ENCODE data around the gene TMEM115. TPM values are rescaled to one million over a fixed set of nuclear protein-coding genes. Genes with fewer than 3 reads are reported as not detected.

The TMEM115 gene
- total and polyA plus RNA-seq, 10 of the 15 experiments (the other 5 are each of a cell fraction or from before 2014, with no cell fraction given) = 1.9 to 18.7 (median 13.2) TPM

DNA sequence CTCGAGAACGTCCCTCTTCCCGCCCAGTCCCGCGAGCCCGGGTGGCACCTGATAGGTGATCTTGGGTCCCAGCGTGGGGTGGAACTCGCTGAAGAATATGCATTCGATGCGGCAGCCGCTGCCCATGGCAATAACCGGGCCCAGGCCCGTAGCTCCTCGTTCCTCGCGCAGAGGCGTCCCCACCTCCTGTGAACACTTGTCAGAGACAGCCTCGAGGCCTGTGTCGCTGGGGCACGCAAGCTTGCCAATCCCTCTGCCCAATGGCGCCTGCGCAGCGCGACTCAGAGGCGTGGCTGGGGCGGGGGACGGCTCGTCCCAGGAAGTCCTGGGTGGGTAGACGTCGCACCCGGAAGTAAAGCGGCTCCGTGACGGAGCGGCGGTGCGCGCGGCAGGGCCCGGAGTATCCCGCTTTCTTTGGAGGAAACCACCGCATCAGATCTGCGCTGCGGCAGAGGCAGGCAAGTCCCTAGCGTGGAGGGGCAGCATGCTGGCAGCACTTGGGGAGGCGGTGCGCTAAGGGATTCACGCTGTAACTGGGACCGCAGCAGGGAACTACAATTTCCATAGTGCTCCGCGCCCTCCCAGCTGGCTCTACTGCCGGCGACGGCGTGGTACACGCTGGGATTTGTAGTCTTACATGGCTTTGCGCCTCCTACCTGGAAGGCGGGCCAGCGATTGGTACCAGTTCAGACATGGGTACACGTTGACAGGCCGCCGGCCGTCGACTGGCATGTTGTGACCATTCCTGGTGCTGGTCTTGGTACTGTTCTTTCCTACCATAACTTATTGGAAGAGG, 8.6 kb downstream of the TMEM115 start, which contains the start of the genes CYB561D2 and NPRL2 (continued):
- TF ChIP-seq YBX1 (IDR thresholded peaks at IDR 0.05) = no peak
- peak; percentile 99 for TF ChIP-seq SIX5 (IDR thresholded peaks at IDR 0.05; ENCODE audit: low read depth, low read length, severe bottlenecking)
- no peak for TF ChIP-seq CEBPZ (IDR thresholded peaks at IDR 0.05; ENCODE audit: low read depth, low read length)
- peak; percentile 96 for TF ChIP-seq POLR2A (IDR thresholded peaks at IDR 0.05; ENCODE audit: low read depth, low read length)
- no peak for TF ChIP-seq FOS (IDR thresholded peaks at IDR 0.05; ENCODE audit: borderline replicate concordance, extremely low read depth, insufficient read length)

DNA sequence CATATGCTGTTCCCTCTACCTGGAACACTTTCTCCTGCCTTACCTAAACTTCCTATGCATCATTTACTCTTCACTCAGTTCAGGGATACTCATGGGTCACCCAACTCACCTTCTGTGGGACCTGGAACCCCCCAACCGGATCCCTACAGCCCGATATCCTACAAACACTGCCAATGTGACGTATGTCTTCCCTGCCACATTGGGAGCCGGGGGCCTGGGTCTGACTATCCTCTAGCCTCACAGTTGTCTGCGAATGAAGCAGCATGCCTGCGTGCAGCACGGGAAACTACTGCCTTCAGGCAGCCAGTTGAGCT, 9.2 kb downstream of the TMEM115 start:
- H3K4me3 ChIP-seq = peak overlapping the region; percentile 83
- ChIA-PET SMC1A (ENCODE audit: uncharacterized antibody, unreplicated experiment) (interaction anchor here (0.8 to 1.8 kb wide), 3 partner anchors 9 to 52 kb away, joined by 3 to 8 read pairs (median 4); partner anchors contain the start of gene TMEM115), CTCF (interaction anchor here (0.8 to 5.4 kb wide), 9 partner anchors 12 to 1039 kb away, joined by 3 to 65 read pairs (median 3); partner anchors contain the start of genes CISH and RASSF1), POLR2A (interaction anchor here (0.7 to 4.3 kb wide), 11 partner anchors 10 to 219 kb away, joined by 3 to 84 read pairs (median 5); partner anchors contain the start of genes C3orf18, HEMK1, HYAL3 and IFRD2), RAD21 (ENCODE audit: unreplicated experiment) (interaction anchor here (0.8 to 2.8 kb wide), 7 partner anchors 9 to 266 kb away, joined by 3 to 16 read pairs (median 5); partner anchors contain the start of genes CISH, HYAL3, MAPKAPK3 and NAA80)
- intact Hi-C loops (cut with micrococcal nuclease; ENCODE audit: unreplicated experiment) (no loop called here), in situ Hi-C loops (cut with MboI) (loop anchor here (10.0 kb wide), 1 partner anchor 1035 kb away; the partner anchor contains the start of gene MANF)
- H3K27ac ChIP-seq (ENCODE audit: control insufficient read depth, insufficient read depth) = peak overlapping the region; percentile 86
- 1% methylated on average over 7 of the region's 7 CpGs for WGBS (ENCODE audit: insufficient coverage, insufficient replicate concordance, low lambda C conversion rate, missing lambda C conversion rate)
- FAIRE-seq = no peak
- H3K4me2 ChIP-seq (ENCODE audit: control insufficient read depth, insufficient read depth) = peak overlapping the region; percentile 99
- H3K79me2 ChIP-seq (ENCODE audit: control insufficient read depth, insufficient read depth, low read length) = peaks cover 20% of the 10 kb centered on the region
- H3K9me3 ChIP-seq (replicated peaks; ENCODE audit: control insufficient read depth, insufficient read depth, low read length) = no peaks in the 10 kb centered on the region
- no peaks in the 10 kb centered on the region for H4K20me1 ChIP-seq (ENCODE audit: control insufficient read depth, insufficient read depth)
- peak overlapping the region; percentile 99 for H2AFZ ChIP-seq (ENCODE audit: control insufficient read depth, low read depth, low read length)
- DNase-seq (ENCODE audit: low read depth, low spot score) = no peak
- H3K9ac ChIP-seq (ENCODE audit: control insufficient read depth, insufficient read depth, low read length) = peak overlapping the region; percentile 73
- no peaks in the 10 kb centered on the region for H3K27me3 ChIP-seq (replicated peaks in 1 of 2; ENCODE audit: control insufficient read depth in 2 of 2, insufficient read depth in 2 of 2, low read length in 1 of 2)
- peaks cover 26% of the 10 kb centered on the region for H3K4me1 ChIP-seq (ENCODE audit: control insufficient read depth, insufficient read depth, low read length)
- TF ChIP-seq STAT1 (conservative IDR thresholded peaks at IDR 0.05) (no peak), CBX5 (IDR thresholded peaks at IDR 0.05; ENCODE audit: low read depth) (no peak), SMC3 (IDR thresholded peaks at IDR 0.05; ENCODE audit: borderline replicate concordance, low read length) (no peak), RFX5 (IDR thresholded peaks at IDR 0.05; ENCODE audit: low read depth, low read length) (no peak), SREBF1 (IDR thresholded peaks at IDR 0.05; ENCODE audit: low read length) (no peak), JUNB (IDR thresholded peaks at IDR 0.05) (no peak), PKNOX1 (IDR thresholded peaks at IDR 0.05) (no peak), MAX (IDR thresholded peaks at IDR 0.05; ENCODE audit: low read depth, low read length) (no peak), SREBF2 (IDR thresholded peaks at IDR 0.05; ENCODE audit: low read length) (no peak), ZNF207 (IDR thresholded peaks at IDR 0.05; ENCODE audit: borderline replicate concordance) (no peak), EGR1 (IDR thresholded peaks at IDR 0.05; ENCODE audit: borderline replicate concordance in 1 of 2, low read depth in 2 of 2, low read length in 2 of 2) (no peak), NRF1 (conservative IDR thresholded peaks at IDR 0.05; ENCODE audit: low read depth, low read length) (no peak), TAF1 (IDR thresholded peaks at IDR 0.05; ENCODE audit: borderline replicate concordance, low read depth, low read length) (no peak), CREB1 (IDR thresholded peaks at IDR 0.05; ENCODE audit: low read depth) (no peak)
- no peak for ATAC-seq
- peaks cover 8 to 13% of the 10 kb centered on the region in 2 experiments; a peak in 2 of 4 replicates for H3K36me3 ChIP-seq (ENCODE audit: control insufficient read depth in 2 of 2, insufficient read depth in 2 of 2, low read length in 1 of 2)
- TSS peak; percentile 79 for BruUV-seq (replicated peaks)
